B cell (primary cell): Measurements from ENCODE around the gene RGS19. TPM values are rescaled to one million over a fixed set of nuclear protein-coding genes. Genes with fewer than 3 reads are reported as not detected.
A peak's percentile ranks its signal among the peaks of the same experiment; 100 is the strongest.

ENCODE experiments used
- ATAC-seq: fragments of 200-7000 bp; cut with Tn5 transposase; one replicate; pipeline ENCODE4 v1.10.0; 2021; ENCODE audit warnings: low read depth, mild to moderate bottlenecking, moderate number of reproducible peaks, moderate library complexity
- CTCF ChIA-PET: fragments of 350-600 bp; sonication (Branson Sonifier 250); formaldehyde crosslinking; loops from one replicate; lab custom pipeline; 2021; ENCODE audit warnings: antibody characterized with exemption, inconsistent platforms; lab: Charles Lee
- POLR2A ChIA-PET: fragments of 350-600 bp; sonication (Branson Sonifier 250); formaldehyde crosslinking; loops from one replicate; lab custom pipeline; 2021; ENCODE audit warnings: antibody characterized with exemption; lab: Charles Lee
- DNase-seq: peaks from one replicate; pipeline ENCODE4 v3.0.0; 2013
- H2AFZ ChIP-seq: 2 replicates; pipeline ENCODE4 v1.6.1; 2012; ENCODE audit warnings: mild to moderate bottlenecking, low read depth, low read length; ENCODE audit not compliant: insufficient read depth, poor library complexity, severe bottlenecking
- H3K27ac ChIP-seq, 2 donors: 1 replicate in 1 of 2; 2 replicates in 1 of 2; pipeline ENCODE4 v1.5.1; 2012 to 2013; ENCODE audit warnings: low read length in 2 of 2, mild to moderate bottlenecking in 2 of 2, moderate library complexity in 1 of 2
- H3K27me3 ChIP-seq, 4 experiments: fragments of 200-600 bp in 1 of 4; sonication (generic) in 1 of 4; replicated peaks in 1 of 4; 1 replicate in 2 of 4; 2 replicates in 2 of 4; pipeline versions ENCODE4 v1.6.1 to v1.7.0; 2013 to 2016; ENCODE audit warnings: low read length in 3 of 4, mild to moderate bottlenecking in 2 of 4, mixed read lengths in 1 of 4, moderate library complexity in 1 of 4; ENCODE audit not compliant: insufficient read depth in 4 of 4, control insufficient read depth in 3 of 4; ENCODE audit errors: control extremely low read depth in 1 of 4
- H3K36me3 ChIP-seq, 2 experiments: replicated peaks in 1 of 2; 1 replicate in 1 of 2; 2 replicates in 1 of 2; pipeline versions ENCODE4 v1.6.1 to v1.7.1; 2013; ENCODE audit warnings: low read length in 1 of 2; ENCODE audit not compliant: insufficient read depth in 2 of 2, control insufficient read depth in 1 of 2; ENCODE audit errors: control extremely low read depth in 1 of 2, extremely low read depth in 1 of 2
- H3K4me1 ChIP-seq, 2 donors: fragments of 200-600 bp in 1 of 2; sonication (generic) in 1 of 2; 1 replicate in 1 of 2; 2 replicates in 1 of 2; pipeline versions ENCODE4 v1.5.1 to v1.6.1; 2013 to 2017; ENCODE audit warnings: low read length in 2 of 2; ENCODE audit not compliant: control insufficient read depth in 2 of 2, insufficient read depth in 2 of 2
- H3K4me2 ChIP-seq: replicated peaks from 2 replicates; pipeline ENCODE3; 2012; ENCODE audit warnings: mild to moderate bottlenecking, low read depth, low read length; ENCODE audit not compliant: poor library complexity, severe bottlenecking
- H3K4me3 ChIP-seq, 5 experiments: fragments of 200-600 bp in 1 of 5; sonication (generic) in 1 of 5; 1 replicate in 3 of 5; 2 replicates in 2 of 5; pipeline versions ENCODE4 v1.5.1 to v1.7.0; 2011 to 2016; ENCODE audit warnings: low read length in 4 of 5, mild to moderate bottlenecking in 4 of 5, low read depth in 2 of 5, control low read depth in 1 of 5, moderate library complexity in 1 of 5; ENCODE audit not compliant: insufficient read depth in 1 of 5; ENCODE audit errors: control extremely low read depth in 1 of 5, extremely low read depth in 1 of 5
- H3K79me2 ChIP-seq: fragments of 200-600 bp; sonication (generic); one replicate; pipeline ENCODE4 v1.6.0; 2016; ENCODE audit warnings: low read length; ENCODE audit not compliant: control insufficient read depth, insufficient read depth
- H3K9ac ChIP-seq: fragments of 200-600 bp; sonication (generic); 2 replicates; pipeline ENCODE4 v1.6.1; 2017; ENCODE audit warnings: mild to moderate bottlenecking, low read length, moderate library complexity
- H3K9me3 ChIP-seq, 3 donors: one replicate each; pipeline versions ENCODE4 v1.6.1 to v1.7.1; 2013; ENCODE audit warnings: low read length in 2 of 3; ENCODE audit not compliant: control insufficient read depth in 2 of 3, insufficient read depth in 1 of 3; ENCODE audit errors: control extremely low read depth in 1 of 3
- H4K20me1 ChIP-seq: 2 replicates; pipeline ENCODE4 v1.6.0; 2012; ENCODE audit warnings: mild to moderate bottlenecking, low read length; ENCODE audit not compliant: insufficient read depth, control insufficient read depth, poor library complexity, severe bottlenecking
- H3K27ac Mint-ChIP-seq: one replicate; pipeline ENCODE4 v1.8.0; 2021; ENCODE audit warnings: mixed read lengths
- H3K27me3 Mint-ChIP-seq: one replicate; pipeline ENCODE4 v1.8.0; 2021; ENCODE audit warnings: mixed read lengths
- H3K4me1 Mint-ChIP-seq: one replicate; pipeline ENCODE4 v1.8.0; 2021; ENCODE audit warnings: mixed read lengths
- H3K4me3 Mint-ChIP-seq: one replicate; pipeline ENCODE4 v1.8.0; 2021; ENCODE audit warnings: mixed read lengths
- H3K9me3 Mint-ChIP-seq: one replicate; pipeline ENCODE4 v1.8.0; 2022; ENCODE audit warnings: mixed read lengths; ENCODE audit not compliant: insufficient read depth
- EZH2 ChIP-seq: IDR thresholded peaks from 2 replicates; pipeline ENCODE4 v1.6.1; 2012; ENCODE audit warnings: borderline replicate concordance, low read depth, mild to moderate bottlenecking, moderate library complexity, low read length; ENCODE audit not compliant: insufficient read depth, poor library complexity, severe bottlenecking
- WGBS: methylation state at CpG from one replicate; pipeline ENCODE4 v1.1.5; 2013; ENCODE audit warnings: missing lambda C conversion rate; ENCODE audit not compliant: insufficient coverage; 5-methylcytosine and 5-hydroxymethylcytosine counted together
- intact Hi-C: fragments of 100-400 bp; cut with micrococcal nuclease; formaldehyde crosslinking; loops from one replicate; pipeline ENCODE4 v1.10.0; 2022
- polyA plus RNA-seq: library from polyadenylated mRNA; depleted of rRNA; stranded (reverse); fragments of >200 nt; gene quantifications from 2 replicates; pipeline ENCODE4 v1.2.3, GENCODE V29; 2012
- total RNA-seq, 2 donors: library from RNA; stranded (reverse); fragments of 120-200 nt in 1 of 2; gene quantifications; 1 replicate in 1 of 2; 2 replicates in 1 of 2; pipeline versions ENCODE4 v1.2.3 to v1.2.4, GENCODE V29; 2013 to 2022
- TF ChIP-seq, protein P1 (sequence below): fragments of 200-600 bp; IDR thresholded peaks from one replicate; pipeline ENCODE4 v1.8.0; 2022; ENCODE audit warnings: antibody characterized with exemption, mild to moderate bottlenecking

The RGS19 gene
- total and polyA plus RNA-seq, 2 donors (not counting 1 experiment from before 2014, with no cell fraction given) = 69.4 to 203 TPM

DNA sequence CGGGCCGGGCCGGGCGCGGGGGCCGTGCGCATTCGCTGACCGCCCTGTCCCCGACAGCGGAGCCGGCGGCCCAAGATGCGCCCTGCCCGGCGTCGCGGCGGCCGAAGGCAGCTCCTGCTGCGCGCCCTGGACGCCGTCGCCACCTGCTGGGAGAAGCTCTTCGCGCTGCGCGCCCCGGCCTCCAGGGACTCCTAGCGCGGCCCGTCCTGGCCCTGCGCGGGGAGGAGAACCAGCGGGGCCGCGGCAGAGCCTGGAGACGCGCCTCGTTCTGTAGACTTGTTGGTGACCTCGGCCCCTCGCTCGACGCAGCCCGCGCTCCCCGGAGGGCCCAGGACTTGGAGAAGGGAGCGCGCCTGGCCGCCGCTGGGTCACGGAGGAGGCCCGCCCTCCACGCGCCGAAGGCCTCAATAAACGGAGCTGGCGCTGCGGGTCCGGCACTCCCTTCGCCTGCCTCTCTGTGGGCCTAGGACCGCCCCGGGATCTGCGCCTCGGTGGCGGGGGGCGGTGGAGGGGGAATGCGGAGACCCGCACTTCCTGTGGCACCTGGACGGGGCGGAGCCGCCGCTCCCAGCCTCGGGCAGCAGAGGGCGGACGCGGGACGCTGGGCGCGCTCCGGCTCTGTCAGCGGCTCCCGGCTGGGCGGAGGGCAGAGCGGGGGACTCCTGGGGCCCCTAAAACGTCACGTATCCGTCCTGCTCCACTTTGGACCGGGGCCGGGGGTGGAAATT lies 40.6 kb downstream of the RGS19 start:
- ChIA-PET POLR2A (interaction anchor here (0.5 to 1.6 kb wide), 10 partner anchors 8 to 1063 kb away, joined by 3 to 7 read pairs (median 4); partner anchors contain the start of genes OPRL1, PRPF6 and RGS19), CTCF (interaction anchor here (0.8 to 6.4 kb wide), 29 partner anchors 10 to 500 kb away, joined by 3 to 108 read pairs (median 5); partner anchors contain the start of genes LKAAEAR1, NPBWR2, OPRL1 and PCMTD2)
- H3K9me3 ChIP-seq = peaks cover 0 to 3% (median 0%) of the 10 kb centered on the region in 3 donors
- peak overlapping the region in 4 of 5 experiments; percentile 64 to 85 (median 66) for H3K4me3 ChIP-seq
- H3K4me1 ChIP-seq = peaks cover 31 to 32% of the 10 kb centered on the region in 2 donors
- TF ChIP-seq, protein P1, sequence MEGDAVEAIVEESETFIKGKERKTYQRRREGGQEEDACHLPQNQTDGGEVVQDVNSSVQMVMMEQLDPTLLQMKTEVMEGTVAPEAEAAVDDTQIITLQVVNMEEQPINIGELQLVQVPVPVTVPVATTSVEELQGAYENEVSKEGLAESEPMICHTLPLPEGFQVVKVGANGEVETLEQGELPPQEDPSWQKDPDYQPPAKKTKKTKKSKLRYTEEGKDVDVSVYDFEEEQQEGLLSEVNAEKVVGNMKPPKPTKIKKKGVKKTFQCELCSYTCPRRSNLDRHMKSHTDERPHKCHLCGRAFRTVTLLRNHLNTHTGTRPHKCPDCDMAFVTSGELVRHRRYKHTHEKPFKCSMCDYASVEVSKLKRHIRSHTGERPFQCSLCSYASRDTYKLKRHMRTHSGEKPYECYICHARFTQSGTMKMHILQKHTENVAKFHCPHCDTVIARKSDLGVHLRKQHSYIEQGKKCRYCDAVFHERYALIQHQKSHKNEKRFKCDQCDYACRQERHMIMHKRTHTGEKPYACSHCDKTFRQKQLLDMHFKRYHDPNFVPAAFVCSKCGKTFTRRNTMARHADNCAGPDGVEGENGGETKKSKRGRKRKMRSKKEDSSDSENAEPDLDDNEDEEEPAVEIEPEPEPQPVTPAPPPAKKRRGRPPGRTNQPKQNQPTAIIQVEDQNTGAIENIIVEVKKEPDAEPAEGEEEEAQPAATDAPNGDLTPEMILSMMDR = peak; percentile 79
- no peak for TF ChIP-seq EZH2
- Mint-ChIP-seq H3K27me3 (peaks cover 11% of the 10 kb centered on the region), H3K27ac (peak overlapping the region; percentile 20), H3K9me3 (no peaks in the 10 kb centered on the region), H3K4me1 (peaks cover 23% of the 10 kb centered on the region), H3K4me3 (peak overlapping the region; percentile 80)
- H4K20me1 ChIP-seq = peaks cover 6% of the 10 kb centered on the region
- intact Hi-C loops = loop anchor here (1.0 to 5.0 kb wide), 6 partner anchors 19 to 82 kb away; partner anchors contain the start of genes PRPF6 and TCEA2
- H2AFZ ChIP-seq = peak overlapping the region; percentile 96
- peaks cover 0 to 8% of the 10 kb centered on the region in 2 experiments for H3K36me3 ChIP-seq
- peak overlapping the region; percentile 76 for H3K9ac ChIP-seq
- peak overlapping the region in 1 of 2 donors; percentile 28 for H3K27ac ChIP-seq
- ATAC-seq = peak; percentile 86
- H3K4me2 ChIP-seq = peak overlapping the region; percentile 100
- under 1% methylated on average over 91 of the region's 91 CpGs for WGBS
- H3K27me3 ChIP-seq = peaks cover 0 to 23% (median 11%) of the 10 kb centered on the region in 4 experiments
- DNase-seq = peak; percentile 84
- H3K79me2 ChIP-seq = no peaks in the 10 kb centered on the region
